Small intestine (tissue), 7 donors: ENCODE measurements around the gene SCN1A. TPM values are rescaled to one million over a fixed set of nuclear protein-coding genes. Genes with fewer than 3 reads are reported as not detected.

Experiments
- DNase-seq, 2 donors: peaks; one replicate each; pipeline versions ENCODE4 v3.0.0 to v3.0.0-alpha.2; 2013
- FAIRE-seq: peaks from 2 replicates; lab custom pipeline; 2012; peaks lifted over from hg19 to GRCh38; lab: Jason Lieb, UNC
- H3K27ac ChIP-seq, 3 donors: one replicate each; pipeline ENCODE4 v1.5.1; 2013; ENCODE audit warnings: low read length in 2 of 3, mild to moderate bottlenecking in 2 of 3, control low read depth in 1 of 3, inconsistent platforms in 1 of 3, low read depth in 1 of 3, moderate library complexity in 1 of 3
- H3K27me3 ChIP-seq, 3 donors: one replicate each; pipeline ENCODE4 v1.6.1; 2013; ENCODE audit warnings: low read length in 3 of 3, inconsistent platforms in 1 of 3; ENCODE audit not compliant: control insufficient read depth in 3 of 3, insufficient read depth in 3 of 3
- H3K36me3 ChIP-seq, 3 donors: one replicate each; pipeline ENCODE4 v1.6.1; 2013; ENCODE audit warnings: low read length in 3 of 3, inconsistent platforms in 1 of 3, low read depth in 1 of 3, mild to moderate bottlenecking in 1 of 3, moderate library complexity in 1 of 3; ENCODE audit not compliant: control insufficient read depth in 3 of 3, insufficient read depth in 2 of 3
- H3K4me1 ChIP-seq, 3 donors: one replicate each; pipeline ENCODE4 v1.6.1; 2013; ENCODE audit warnings: low read length in 2 of 3, inconsistent platforms in 1 of 3, low read depth in 1 of 3, mild to moderate bottlenecking in 1 of 3, moderate library complexity in 1 of 3; ENCODE audit not compliant: control insufficient read depth in 3 of 3, insufficient read depth in 2 of 3
- H3K4me3 ChIP-seq, 3 donors: one replicate each; pipeline ENCODE4 v1.5.1; 2013; ENCODE audit warnings: low read length in 3 of 3, control low read depth in 1 of 3, inconsistent platforms in 1 of 3, low read depth in 1 of 3, mild to moderate bottlenecking in 1 of 3, moderate library complexity in 1 of 3
- H3K9me3 ChIP-seq, 2 donors: one replicate each; pipeline ENCODE4 v1.6.1; 2013; ENCODE audit warnings: low read depth in 1 of 2, low read length in 1 of 2; ENCODE audit not compliant: control insufficient read depth in 2 of 2, insufficient read depth in 1 of 2
- WGBS, 3 donors: extraction: QIAGEN DNeasy Blood & Tissue Kit; methylation state at CpG; one replicate each; pipeline ENCODE4 v1.1.7; 2013; 5-methylcytosine and 5-hydroxymethylcytosine counted together
- polyA plus RNA-seq, 4 donors: library from polyadenylated mRNA; stranded (reverse) in 3 of 4; unstranded in 1 of 4; fragments of 200-250 nt in 3 of 4; fragments of 120-200 nt in 1 of 4; gene quantifications; one replicate each; pipeline versions ENCODE4 v1.2.1 to v1.2.3, GENCODE V29; 2013
- donor health status: healthy with polysubstance abuse.
- donor health status: control.
- donor health status: control.
- donor health status: Bipolar disorder and iron deficiency.
- donor health status: healthy.

The SCN1A gene
- polyA plus RNA-seq, 4 donors: 0.10 to 0.18 TPM; not detected in 2

- WGBS, 3 donors: 71 to 80% (median 76%) methylated on average over 4 of the region's 4 CpGs
- no peak for FAIRE-seq
- no peak for DNase-seq
- no peaks in the 10 kb centered on the region for H3K9me3 ChIP-seq
- no peak overlapping the region for H3K4me3 ChIP-seq
- H3K27ac ChIP-seq: no peak overlapping the region
- H3K36me3 ChIP-seq: no peaks in the 10 kb centered on the region
- H3K27me3 ChIP-seq: no peaks in the 10 kb centered on the region
- H3K4me1 ChIP-seq: no peaks in the 10 kb centered on the region
These were observed 67.6 kb downstream of the SCN1A start for GRCh38 chr2:166060191-166060590.

DNA sequence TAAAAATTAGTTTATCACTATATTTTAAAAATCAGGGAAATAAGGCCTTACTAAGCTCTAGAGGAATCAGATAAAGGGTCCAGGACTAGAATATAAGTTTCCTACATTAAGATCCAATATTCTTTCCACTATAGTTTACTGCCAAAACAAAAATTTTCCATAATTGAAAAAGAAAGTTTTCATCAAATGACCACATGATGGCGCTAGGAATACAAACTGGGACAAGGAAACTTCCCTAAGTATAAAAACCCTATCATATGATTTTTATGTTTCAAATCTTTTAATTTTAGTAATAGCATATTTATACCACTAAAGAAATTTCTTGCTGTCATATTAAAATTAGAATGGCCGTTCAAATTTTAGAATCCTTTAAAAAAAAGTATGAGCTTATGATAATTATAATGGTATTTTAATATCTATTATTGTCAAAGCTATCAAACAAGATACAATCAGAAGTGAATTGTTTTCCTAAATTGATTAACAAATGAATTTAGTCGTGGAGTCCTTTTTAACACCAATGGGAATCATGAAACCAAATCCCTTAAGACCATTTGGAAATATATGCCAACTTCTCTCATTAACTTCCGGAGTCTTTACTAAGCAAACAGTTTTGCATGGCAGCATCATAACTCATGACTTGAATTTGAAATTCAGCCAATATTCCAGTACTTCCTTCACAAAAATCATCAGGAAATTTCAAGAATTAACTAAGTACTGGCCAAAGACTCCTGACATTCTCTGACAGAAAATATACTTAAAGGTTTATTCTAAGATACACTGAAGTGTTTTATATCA is 70.3 kb downstream of the SCN1A start:
- H3K27me3 ChIP-seq: no peaks in the 10 kb centered on the region
- DNase-seq: no peak
- H3K4me3 ChIP-seq: no peak overlapping the region
- H3K27ac ChIP-seq: no peak overlapping the region
- FAIRE-seq: peak; percentile 49
- H3K36me3 ChIP-seq: no peaks in the 10 kb centered on the region
- no peaks in the 10 kb centered on the region for H3K9me3 ChIP-seq
- no peaks in the 10 kb centered on the region for H3K4me1 ChIP-seq
- WGBS, 3 donors: 13 to 26% (median 23%) methylated on average over 4 of the region's 4 CpGs

GRCh38 chr2:166044853-166045483 is 82.9 kb downstream of the SCN1A start:
- 64 to 79% (median 69%) methylated on average over 5 of the region's 5 CpGs for WGBS, 3 donors
- DNase-seq (no peak), FAIRE-seq (no peak)
- Histone ChIP-seq H3K4me3 (no peak overlapping the region), H3K36me3 (no peaks in the 10 kb centered on the region), H3K27ac (no peak overlapping the region), H3K9me3 (no peaks in the 10 kb centered on the region), H3K27me3 (no peaks in the 10 kb centered on the region), H3K4me1 (no peaks in the 10 kb centered on the region)

DNA sequence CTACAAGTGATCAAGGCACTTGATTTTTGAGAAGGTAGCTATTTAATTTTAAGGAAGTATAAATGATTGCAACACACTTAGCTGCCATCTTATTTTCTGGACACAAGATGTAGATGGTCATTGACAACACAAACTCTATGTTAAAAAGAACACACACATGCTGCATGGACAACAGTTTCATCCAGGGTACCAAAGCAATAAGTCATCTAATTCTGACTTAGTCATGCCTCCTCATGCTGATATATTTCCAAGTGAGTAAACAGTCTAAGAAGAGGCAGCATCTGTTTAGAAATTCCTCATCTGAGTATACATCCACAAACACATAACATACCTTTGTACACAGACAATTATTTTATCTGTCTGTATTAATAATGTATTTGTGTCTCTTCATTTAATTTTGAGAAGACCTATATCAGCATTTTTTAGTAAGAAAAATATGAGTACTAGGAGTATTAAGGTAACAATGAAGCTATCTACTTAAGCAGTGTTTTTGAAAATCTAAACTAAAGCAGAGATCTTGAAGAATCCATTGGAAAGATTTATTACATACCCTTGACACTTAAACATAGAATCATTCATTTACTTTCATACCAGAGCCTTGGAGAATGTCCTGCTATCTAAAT is 84.9 kb downstream of the SCN1A start:
- no peaks in the 10 kb centered on the region for H3K9me3 ChIP-seq
- no peak overlapping the region for H3K4me3 ChIP-seq
- DNase-seq (no peak), FAIRE-seq (no peak)
- no peak overlapping the region for H3K27ac ChIP-seq
- no peaks in the 10 kb centered on the region for H3K27me3 ChIP-seq
- no peaks in the 10 kb centered on the region for H3K36me3 ChIP-seq
- H3K4me1 ChIP-seq: no peaks in the 10 kb centered on the region

DNA sequence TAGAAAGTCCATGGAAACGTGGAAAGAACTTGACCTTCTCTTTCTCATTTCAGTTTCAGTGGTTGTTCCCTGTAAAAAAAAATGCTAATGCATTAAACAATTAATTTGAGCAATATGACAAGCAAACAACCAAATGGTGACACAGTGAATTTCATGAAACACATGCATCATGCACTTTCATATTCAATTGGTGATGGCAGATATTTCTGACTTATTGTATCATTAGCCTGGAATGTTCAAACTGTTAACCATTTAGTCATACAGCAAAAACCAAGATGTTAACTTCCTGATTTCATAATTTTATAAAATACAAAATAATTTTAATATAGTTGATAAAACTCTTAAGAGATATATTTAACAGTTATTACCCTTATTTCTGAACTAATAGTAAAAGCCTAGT is 85.5 kb downstream of the SCN1A start:
- Histone ChIP-seq H3K4me1 (no peaks in the 10 kb centered on the region), H3K9me3 (no peaks in the 10 kb centered on the region), H3K4me3 (no peak overlapping the region), H3K27ac (no peak overlapping the region), H3K36me3 (no peaks in the 10 kb centered on the region), H3K27me3 (no peaks in the 10 kb centered on the region)
- FAIRE-seq (no peak), DNase-seq (no peak)
- WGBS, 3 donors: 16 to 52% (median 17%) methylated on average over 1 of the region's 1 CpG

DNA sequence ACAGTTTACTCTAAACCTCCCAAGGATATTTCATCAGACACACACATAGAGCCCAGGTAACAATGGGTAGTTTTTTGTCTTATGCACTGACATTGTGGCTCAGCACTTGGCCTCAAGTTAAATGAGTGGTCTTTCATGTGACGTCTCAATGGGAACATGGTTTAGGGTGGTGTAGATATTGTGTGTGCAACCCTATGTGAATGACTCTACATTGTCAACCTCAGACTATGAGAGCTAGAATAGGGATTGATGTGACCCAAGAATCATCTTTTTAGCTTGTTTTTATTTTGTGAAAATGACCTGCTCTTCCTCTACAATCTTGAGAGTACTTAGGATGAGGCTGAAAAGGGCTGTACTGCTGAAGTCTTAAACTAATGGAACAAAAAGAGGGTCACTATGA is 86.2 kb downstream of the SCN1A start:
- no peak overlapping the region for H3K4me3 ChIP-seq
- DNase-seq (no peak), FAIRE-seq (no peak)
- H3K27me3 ChIP-seq: no peaks in the 10 kb centered on the region
- H3K4me1 ChIP-seq: no peaks in the 10 kb centered on the region
- no peaks in the 10 kb centered on the region for H3K9me3 ChIP-seq
- H3K36me3 ChIP-seq: no peaks in the 10 kb centered on the region
- WGBS, 3 donors: 90 to 97% (median 92%) methylated on average over 1 of the region's 1 CpG
- no peak overlapping the region for H3K27ac ChIP-seq

- no peaks in the 10 kb centered on the region for H3K4me1 ChIP-seq
- DNase-seq (no peak), FAIRE-seq (no peak)
- H3K27me3 ChIP-seq: no peaks in the 10 kb centered on the region
- no peaks in the 10 kb centered on the region for H3K36me3 ChIP-seq
- no peaks in the 10 kb centered on the region for H3K9me3 ChIP-seq
- no peak overlapping the region for H3K4me3 ChIP-seq
- H3K27ac ChIP-seq: no peak overlapping the region
- 0 to 35% (median 16%) methylated on average over 1 of the region's 1 CpG for WGBS, 3 donors
These were observed 95.5 kb downstream of the SCN1A start for GRCh38 chr2:166032361-166032760.

- Histone ChIP-seq H3K4me1 (no peaks in the 10 kb centered on the region), H3K27ac (no peak overlapping the region), H3K9me3 (no peaks in the 10 kb centered on the region), H3K4me3 (no peak overlapping the region), H3K27me3 (no peaks in the 10 kb centered on the region), H3K36me3 (no peaks in the 10 kb centered on the region)
- FAIRE-seq (no peak), DNase-seq (no peak)
- WGBS, 3 donors: 78 to 94% (median 89%) methylated on average over 2 of the region's 2 CpGs
These were observed 96.8 kb downstream of the SCN1A start for GRCh38 chr2:166031054-166031453.
